Suprapubic skin (tissue), 4 donors: Measurements from ENCODE around the gene CNR1. TPM values are rescaled to one million over a fixed set of nuclear protein-coding genes. Genes with fewer than 3 reads are reported as not detected.
A peak's percentile ranks its signal among the peaks of the same experiment; 100 is the strongest.
"Not testable (repeated sequence)": the region's sequence is repeated elsewhere in the genome, so short reads cannot be mapped to it uniquely, and the experiment has no call there.

Experiments used
- DNase-seq, 2 donors: peaks; one replicate each; pipeline ENCODE4 v3.0.0-alpha.2; 2019; ENCODE audit warnings: low spot score in 2 of 2
- H3K27ac ChIP-seq: fragments of 200-600 bp; sonication (generic); one replicate; pipeline ENCODE4 v1.5.1; 2019
- H3K27me3 ChIP-seq: fragments of 200-600 bp; sonication (generic); one replicate; pipeline ENCODE4 v1.5.1; 2019
- H3K36me3 ChIP-seq: fragments of 200-600 bp; sonication (generic); one replicate; pipeline ENCODE4 v1.5.1; 2019
- H3K4me1 ChIP-seq: fragments of 200-600 bp; sonication (generic); one replicate; pipeline ENCODE4 v1.5.1; 2019
- H3K4me3 ChIP-seq: fragments of 200-600 bp; sonication (generic); one replicate; pipeline ENCODE4 v1.5.1; 2019; ENCODE audit warnings: mild to moderate bottlenecking
- H3K9me3 ChIP-seq: fragments of 200-600 bp; sonication (generic); one replicate; pipeline ENCODE4 v1.5.1; 2019
- EP300 ChIP-seq: sonication (generic); formaldehyde crosslinking; IDR thresholded peaks from one replicate; pipeline ENCODE4 v1.6.1; 2017; ENCODE audit warnings: antibody characterized with exemption
- POLR2A ChIP-seq, 2 donors: fragments of 450-650 bp; IDR thresholded peaks; one replicate each; pipeline ENCODE4 v1.6.1; 2017; ENCODE audit warnings: antibody characterized with exemption in 2 of 2, mild to moderate bottlenecking in 2 of 2, moderate library complexity in 2 of 2
- POLR2AphosphoS5 ChIP-seq, 3 donors: sonication (generic); formaldehyde crosslinking; IDR thresholded peaks; one replicate each; pipeline ENCODE4 v1.6.1; 2017; ENCODE audit warnings: antibody characterized with exemption in 3 of 3
- WGBS: methylation state at CpG from one replicate; pipeline ENCODE4 v1.1.5; 2018; 5-methylcytosine and 5-hydroxymethylcytosine counted together
- total RNA-seq, 4 donors: library from RNA; depleted of rRNA; stranded (reverse); fragments of >200 nt; gene quantifications; one replicate each; pipeline ENCODE4 v1.1.0, GENCODE V29; 2016
- TF ChIP-seq, protein P1 (sequence below), 2 donors: fragments of 200-600 bp in 1 of 2; fragments of 450-650 bp in 1 of 2; sonication (generic) in 1 of 2; IDR thresholded peaks; one replicate each; pipeline ENCODE4 v1.5.1; 2016 to 2019; ENCODE audit warnings: antibody characterized with exemption in 2 of 2, mild to moderate bottlenecking in 1 of 2, moderate library complexity in 1 of 2

Gene CNR1
- total RNA-seq: 10 to 100 TPM in 1 of 4 donors, 1 to 10 TPM in 3; 3.7 to 12.2 (median 6.4) TPM

GRCh38 chr6:88165844-88166492, at the start of gene CNR1:
TSS of gene CNR1 (minus strand) at chr6:88166347. CDS start at chr6:88145274, 21,073 bp downstream.
- TF ChIP-seq EP300 (no peak), POLR2A (IDR thresholded peaks at IDR 0.05) (peak in 1 of 2 donors; percentile 7)
- H3K4me3 ChIP-seq: peak within 1 kb of the TSS; percentile 67
- no peaks in the 10 kb centered on the region for H3K36me3 ChIP-seq
- H3K4me1 ChIP-seq: peaks cover 25% of the 10 kb centered on the region
- H3K27ac ChIP-seq: peak within 1 kb of the TSS; percentile 31
- no peak for DNase-seq
- under 1% methylated on average over 29 of the region's 78 CpGs for WGBS
- peaks cover 50% of the 10 kb centered on the region for H3K27me3 ChIP-seq
- H3K9me3 ChIP-seq: no peaks in the 10 kb centered on the region

DNA sequence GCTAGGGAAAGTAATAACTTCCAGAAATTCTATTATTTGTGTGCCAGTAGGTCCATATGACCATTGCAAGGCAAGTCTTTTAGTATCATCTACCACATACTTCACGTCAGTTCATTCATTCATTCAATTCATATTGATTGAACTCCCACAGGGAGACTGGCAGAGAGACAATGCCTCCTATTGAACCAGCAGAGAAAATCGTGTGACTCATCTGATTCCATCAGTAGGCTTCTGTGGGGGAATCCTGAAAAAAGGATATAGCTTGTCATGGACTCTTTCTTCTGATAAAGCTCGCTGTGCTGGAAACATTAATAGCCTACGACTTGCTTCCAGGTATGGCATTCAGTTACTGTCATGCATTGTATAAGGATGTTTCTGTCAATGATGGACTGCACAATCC, 45.3 kb upstream of the CNR1 start:
- 72% methylated on average over 4 of the region's 4 CpGs for WGBS
- no peak overlapping the region for H3K4me3 ChIP-seq
- H3K4me1 ChIP-seq: no peaks in the 10 kb centered on the region
- no peak for TF ChIP-seq EP300
- TF ChIP-seq, protein P1, sequence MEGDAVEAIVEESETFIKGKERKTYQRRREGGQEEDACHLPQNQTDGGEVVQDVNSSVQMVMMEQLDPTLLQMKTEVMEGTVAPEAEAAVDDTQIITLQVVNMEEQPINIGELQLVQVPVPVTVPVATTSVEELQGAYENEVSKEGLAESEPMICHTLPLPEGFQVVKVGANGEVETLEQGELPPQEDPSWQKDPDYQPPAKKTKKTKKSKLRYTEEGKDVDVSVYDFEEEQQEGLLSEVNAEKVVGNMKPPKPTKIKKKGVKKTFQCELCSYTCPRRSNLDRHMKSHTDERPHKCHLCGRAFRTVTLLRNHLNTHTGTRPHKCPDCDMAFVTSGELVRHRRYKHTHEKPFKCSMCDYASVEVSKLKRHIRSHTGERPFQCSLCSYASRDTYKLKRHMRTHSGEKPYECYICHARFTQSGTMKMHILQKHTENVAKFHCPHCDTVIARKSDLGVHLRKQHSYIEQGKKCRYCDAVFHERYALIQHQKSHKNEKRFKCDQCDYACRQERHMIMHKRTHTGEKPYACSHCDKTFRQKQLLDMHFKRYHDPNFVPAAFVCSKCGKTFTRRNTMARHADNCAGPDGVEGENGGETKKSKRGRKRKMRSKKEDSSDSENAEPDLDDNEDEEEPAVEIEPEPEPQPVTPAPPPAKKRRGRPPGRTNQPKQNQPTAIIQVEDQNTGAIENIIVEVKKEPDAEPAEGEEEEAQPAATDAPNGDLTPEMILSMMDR (IDR thresholded peaks at IDR 0.05): no peak
- H3K36me3 ChIP-seq: no peaks in the 10 kb centered on the region
- H3K9me3 ChIP-seq: no peaks in the 10 kb centered on the region
- no peak for DNase-seq
- H3K27ac ChIP-seq: no peak overlapping the region
- H3K27me3 ChIP-seq: no peaks in the 10 kb centered on the region

- DNase-seq: no peak
- TF ChIP-seq POLR2A (IDR thresholded peaks at IDR 0.05) (no peak), EP300 (no peak), POLR2AphosphoS5 (IDR thresholded peaks at IDR 0.05) (no peak)
- TF ChIP-seq, protein P1 (IDR thresholded peaks at IDR 0.05): no peak
- no peak overlapping the region for H3K27ac ChIP-seq
- H3K27me3 ChIP-seq: no peaks in the 10 kb centered on the region
- WGBS: 82% methylated on average over 1 of the region's 1 CpG
- H3K4me3 ChIP-seq: no peak overlapping the region
- no peaks in the 10 kb centered on the region for H3K4me1 ChIP-seq
- H3K36me3 ChIP-seq: no peaks in the 10 kb centered on the region
- H3K9me3 ChIP-seq: peaks cover 8% of the 10 kb centered on the region
Measured at GRCh38 chr6:88209301-88209700, 43.2 kb upstream of the CNR1 start.

GRCh38 chr6:88208726-88209125, 42.6 kb upstream of the CNR1 start:
- Histone ChIP-seq H3K9me3 (peaks cover 11% of the 10 kb centered on the region), H3K36me3 (no peaks in the 10 kb centered on the region), H3K4me1 (no peaks in the 10 kb centered on the region), H3K27ac (no peak overlapping the region), H3K27me3 (no peaks in the 10 kb centered on the region), H3K4me3 (no peak overlapping the region)
- no peak for DNase-seq
- WGBS: 64% methylated on average over 4 of the region's 4 CpGs
- TF ChIP-seq POLR2AphosphoS5 (IDR thresholded peaks at IDR 0.05) (no peak), POLR2A (IDR thresholded peaks at IDR 0.05) (no peak), EP300 (no peak)
- TF ChIP-seq, protein P1 (IDR thresholded peaks at IDR 0.05): no peak

DNA sequence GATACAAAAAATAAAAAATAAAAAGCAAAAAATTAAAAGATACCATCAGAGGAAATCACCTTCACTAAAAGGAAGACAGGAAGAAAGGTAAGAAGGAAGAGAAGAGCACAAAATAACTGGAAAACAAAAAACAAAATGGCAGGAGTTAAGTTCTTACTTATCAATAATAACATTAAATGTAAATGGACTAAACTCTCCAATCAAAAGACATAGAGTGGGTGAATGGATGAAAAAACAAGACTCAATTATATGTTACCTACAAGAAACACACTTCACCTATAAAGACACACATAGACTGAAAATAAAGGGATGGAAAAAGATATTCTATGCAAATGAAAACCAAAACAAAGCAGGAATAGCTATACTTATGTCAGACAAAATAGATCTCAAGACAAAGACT, 35.6 kb upstream of the CNR1 start:
- not testable (repeated sequence) for H3K27me3 ChIP-seq, H3K36me3 ChIP-seq, H3K4me3 ChIP-seq, DNase-seq, H3K4me1 ChIP-seq, H3K27ac ChIP-seq
- peaks cover 11% of the 10 kb centered on the region for H3K9me3 ChIP-seq

DNA sequence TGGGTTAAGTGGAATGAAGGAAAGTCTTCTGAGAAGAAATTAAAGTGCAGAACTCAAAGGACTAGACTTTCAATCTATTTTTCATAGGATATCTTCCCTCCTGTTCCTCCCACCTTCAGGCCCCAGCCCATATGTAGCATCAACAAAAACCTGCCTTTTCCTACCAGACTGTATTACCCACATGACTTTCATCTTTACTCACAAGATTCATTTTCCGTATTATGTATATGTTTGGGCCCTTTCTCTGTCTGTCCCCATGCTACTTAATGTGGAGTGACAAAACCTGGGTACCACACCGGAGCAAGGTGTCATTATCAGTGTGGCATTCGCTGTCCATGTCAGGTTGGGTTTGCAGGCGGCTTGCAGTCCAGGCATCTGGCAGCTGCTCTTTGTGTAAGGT, 18.8 kb upstream of the CNR1 start:
- H3K4me1 ChIP-seq: no peaks in the 10 kb centered on the region
- TF ChIP-seq EP300 (no peak), POLR2AphosphoS5 (IDR thresholded peaks at IDR 0.05) (no peak), POLR2A (IDR thresholded peaks at IDR 0.05) (no peak)
- TF ChIP-seq, protein P1 (IDR thresholded peaks at IDR 0.05): no peak
- H3K27me3 ChIP-seq: peaks cover 3% of the 10 kb centered on the region

More for the DNA sequence above, 18.8 kb upstream of the CNR1 start:
- no peak for DNase-seq
- H3K9me3 ChIP-seq: no peaks in the 10 kb centered on the region
- WGBS: 92% methylated on average over 4 of the region's 4 CpGs
- no peak overlapping the region for H3K4me3 ChIP-seq
- H3K36me3 ChIP-seq: no peaks in the 10 kb centered on the region
- H3K27ac ChIP-seq: no peak overlapping the region
